Measurements from ENCODE around the gene RBM34. TPM values are rescaled to one million over a fixed set of nuclear protein-coding genes. Genes with fewer than 3 reads are reported as not detected.
"Not testable (repeated sequence)": the region's sequence is repeated elsewhere in the genome, so short reads cannot be mapped to it uniquely, and the experiment has no call there.

Gene RBM34
- total and polyA plus RNA-seq, 3 donors from 2014 or later = 48.0 to 62.3 (median 61.9) TPM

DNA sequence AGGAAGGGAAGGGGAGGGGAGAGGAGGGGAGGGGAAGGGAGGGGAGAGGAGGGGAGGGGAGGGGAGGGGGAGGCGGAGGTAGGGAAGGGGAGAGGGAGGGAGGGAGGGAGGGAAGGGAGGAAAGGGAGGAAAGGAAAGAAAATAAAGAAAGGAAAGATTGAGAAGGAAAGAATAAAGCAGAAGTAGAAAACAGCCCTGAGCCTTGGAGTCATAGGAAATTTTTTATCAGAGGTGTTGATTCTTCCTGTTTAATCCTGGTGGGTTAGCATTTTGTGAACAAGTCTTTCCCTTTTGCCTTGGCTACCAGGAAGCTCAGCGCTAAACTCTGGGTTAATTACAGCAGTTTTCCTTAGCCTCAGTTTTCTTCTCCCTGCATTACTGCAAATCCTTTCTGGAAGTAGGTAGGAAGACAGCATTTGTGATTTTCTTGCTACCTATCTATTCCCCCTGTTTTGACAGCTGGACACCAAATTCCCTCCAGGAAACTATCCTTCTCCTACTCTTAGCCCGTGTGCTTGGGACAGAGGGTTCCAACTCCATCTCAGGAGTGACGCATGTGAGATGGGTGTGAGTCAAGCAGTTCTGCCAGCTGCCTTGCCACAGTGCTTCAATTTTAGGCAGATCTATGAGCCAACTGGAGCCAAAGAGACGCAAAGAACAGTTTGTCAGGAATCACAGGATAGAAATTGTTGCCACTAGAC is 59.3 kb downstream of the RBM34 start:
- Histone ChIP-seq H3K4me1 (peaks cover 6% of the 10 kb centered on the region), H3K9me3 (no peaks in the 10 kb centered on the region), H3K27ac (no peak overlapping the region), H3K27me3 (no peaks in the 10 kb centered on the region), H3K36me3 (ENCODE audit: low read depth, missing control alignments) (no peaks in the 10 kb centered on the region), H3K4me3 (no peak overlapping the region)
- 85 to 88% methylated on average over 5 of the region's 5 CpGs for WGBS, 2 donors
- TF ChIP-seq CTCF (IDR thresholded peaks at IDR 0.05) (no peak), POLR2A (IDR thresholded peaks at IDR 0.05) (no peak)
- intact Hi-C loops (cut with DNase I; ENCODE audit: low total_unique reads) = loop anchor here (10.0 kb wide), 1 partner anchor 223 kb away; the partner anchor contains the start of genes ARID4B and GGPS1
- no peak for DNase-seq

DNA sequence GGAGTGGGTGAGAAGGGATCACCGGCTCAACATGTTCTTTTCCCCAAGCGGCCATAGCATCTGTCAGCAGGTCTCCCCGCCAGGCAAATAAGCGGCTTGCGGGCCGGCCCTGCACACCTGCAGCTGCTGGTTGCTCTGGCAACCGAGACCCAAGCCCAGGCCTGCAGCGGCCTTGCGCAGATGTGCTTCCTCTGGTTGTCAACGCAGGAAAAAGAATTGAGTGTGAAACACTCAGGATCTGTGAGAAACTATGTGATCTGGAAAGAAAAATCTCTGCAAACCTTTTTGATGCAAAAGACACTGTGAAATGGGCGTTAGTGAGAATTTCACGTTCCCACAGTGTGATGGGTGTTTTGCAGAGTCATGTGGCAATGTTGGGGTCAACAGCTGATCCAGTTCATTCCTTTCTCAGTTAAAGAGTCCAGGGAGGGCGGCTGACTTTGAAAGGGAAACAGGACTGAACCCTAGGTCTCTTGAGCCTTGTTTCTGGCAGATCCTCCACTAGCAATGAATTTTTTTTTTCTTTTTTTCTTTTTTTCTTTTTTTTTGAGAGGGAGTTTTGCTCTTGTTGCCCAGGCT is 60.8 kb downstream of the RBM34 start:
- intact Hi-C loops (cut with DNase I; ENCODE audit: low total_unique reads) = loop anchor here (10.0 kb wide), 1 partner anchor 225 kb away; the partner anchor contains the start of genes ARID4B and GGPS1
- no peaks in the 10 kb centered on the region for H3K27me3 ChIP-seq
- H3K4me3 ChIP-seq = no peak overlapping the region
- H3K27ac ChIP-seq = no peak overlapping the region
- no peaks in the 10 kb centered on the region for H3K9me3 ChIP-seq
- DNase-seq = peak; percentile 71
- WGBS, 2 donors = 61 to 69% methylated on average over 13 of the region's 13 CpGs
- TF ChIP-seq CTCF (IDR thresholded peaks at IDR 0.05) (no peak), POLR2A (IDR thresholded peaks at IDR 0.05) (no peak)
- H3K4me1 ChIP-seq = peaks cover 6% of the 10 kb centered on the region
- no peaks in the 10 kb centered on the region for H3K36me3 ChIP-seq (ENCODE audit: low read depth, missing control alignments)

GRCh38 chr1:235098991-235099390 is 62.1 kb downstream of the RBM34 start:
- H3K4me3 ChIP-seq = no peak overlapping the region
- H3K9me3 ChIP-seq = no peaks in the 10 kb centered on the region
- no peaks in the 10 kb centered on the region for H3K36me3 ChIP-seq (ENCODE audit: low read depth, missing control alignments)
- H3K27me3 ChIP-seq = no peaks in the 10 kb centered on the region
- TF ChIP-seq CTCF (IDR thresholded peaks at IDR 0.05) (no peak), POLR2A (IDR thresholded peaks at IDR 0.05) (no peak)
- no peak for DNase-seq
- WGBS, 2 donors = 93 to 96% methylated on average over 7 to 9 of the region's 9 CpGs
- H3K4me1 ChIP-seq = peaks cover under 1% of the 10 kb centered on the region
- intact Hi-C loops (cut with DNase I; ENCODE audit: low total_unique reads) = no loop called here
- H3K27ac ChIP-seq = no peak overlapping the region

- Histone ChIP-seq H3K4me1 (peaks cover 2% of the 10 kb centered on the region), H3K27ac (no peak overlapping the region), H3K4me3 (no peak overlapping the region), H3K9me3 (no peaks in the 10 kb centered on the region), H3K27me3 (no peaks in the 10 kb centered on the region), H3K36me3 (ENCODE audit: low read depth, missing control alignments) (no peaks in the 10 kb centered on the region)
- intact Hi-C loops (cut with DNase I; ENCODE audit: low total_unique reads) = no loop called here
- WGBS, 2 donors = 89 to 94% methylated on average over 6 of the region's 6 CpGs
- TF ChIP-seq CTCF (IDR thresholded peaks at IDR 0.05) (no peak), POLR2A (IDR thresholded peaks at IDR 0.05) (no peak)
- no peak for DNase-seq
These were observed 62.5 kb downstream of the RBM34 start for GRCh38 chr1:235098547-235098946.

GRCh38 chr1:235097501-235097900 is 63.5 kb downstream of the RBM34 start:
- H3K4me3 ChIP-seq; H3K9me3 ChIP-seq; H3K4me1 ChIP-seq; H3K27me3 ChIP-seq; H3K27ac ChIP-seq; intact Hi-C loops (cut with DNase I; ENCODE audit: low total_unique reads); H3K36me3 ChIP-seq (ENCODE audit: low read depth, missing control alignments); DNase-seq: not testable (repeated sequence)
- 89 to 91% methylated on average over 14 of the region's 14 CpGs for WGBS, 2 donors

All from testis (tissue), 3 donors.